OCI-LY3 (cell line): ENCODE data around the gene VIPR2.

Experiments used
- CTCF ChIP-seq: fragments of 200-600, 300-600 bp; sonication (generic); IDR thresholded peaks from 2 replicates; pipeline ENCODE4 v1.5.1; 2014; ENCODE audit warnings: antibody characterized with exemption, low read length, low read depth
- EZH2phosphoT487 ChIP-seq: fragments of 200-600 bp; shearing (Covaris generic); IDR thresholded peaks from 2 replicates; pipeline ENCODE4 v1.6.1; 2018; ENCODE audit warnings: antibody characterized with exemption, mixed run types, low read depth

- TF ChIP-seq CTCF (no peak), EZH2phosphoT487 (no peak)
Observed at GRCh38 chr7:159094919-159095915, 49.5 kb downstream of the VIPR2 start.
